Measurements from ENCODE around the gene CCR4.

GRCh38 chr3:32930161-32930560 is 21.3 kb upstream of the CCR4 start:
- no peak for TF ChIP-seq EZH2 (IDR thresholded peaks at IDR 0.05; ENCODE audit: borderline replicate concordance)
- no peak for TF ChIP-seq CTCF (IDR thresholded peaks at IDR 0.05; ENCODE audit: poor library complexity)
- TF ChIP-seq EZH2phosphoT487 (IDR thresholded peaks at IDR 0.05; ENCODE audit: low read depth, severe bottlenecking, unreplicated experiment) = no peak
